ENCODE data around the gene KRT79. TPM values are rescaled to one million over a fixed set of nuclear protein-coding genes. Genes with fewer than 3 reads are reported as not detected.
"Not testable (repeated sequence)": the region's sequence is repeated elsewhere in the genome, so short reads cannot be mapped to it uniquely, and the experiment has no call there.

KRT79 gene
- total RNA-seq: not detected

- ATAC-seq: no peak
- no peak within 1 kb of the TSS for H3K4me3 Mint-ChIP-seq
- no peaks in the 10 kb centered on the region for H3K36me3 Mint-ChIP-seq (ENCODE audit: low read depth)
- H3K4me1 Mint-ChIP-seq (ENCODE audit: low read depth): peaks cover 41% of the 10 kb centered on the region
- no peak for DNase-seq
- no peaks in the 10 kb centered on the region for H3K9me3 Mint-ChIP-seq (ENCODE audit: insufficient read depth)
- H3K27ac Mint-ChIP-seq: peak within 1 kb of the TSS; percentile 88
- H3K27me3 Mint-ChIP-seq (ENCODE audit: low read depth): no peaks in the 10 kb centered on the region
- ChIA-PET POLR2A (interaction anchor here (0.6 kb wide), 1 partner anchor 107 kb away, joined by 3 read pairs; no protein-coding TSS in a partner anchor), CTCF (interaction anchor here (1.0 to 1.2 kb wide), 2 partner anchors 14 to 40 kb away, joined by 3 read pairs; no protein-coding TSS in a partner anchor)
Measured at GRCh38 chr12:52833922-52834726, at the start of gene KRT79. Gene KRT79 (minus strand): TSS chr12:52834311. CDS start chr12:52834260, 51 bp downstream.

- H3K36me3 Mint-ChIP-seq (ENCODE audit: low read depth); H3K4me3 Mint-ChIP-seq; DNase-seq; H3K9me3 Mint-ChIP-seq (ENCODE audit: insufficient read depth); H3K27ac Mint-ChIP-seq; ATAC-seq; H3K4me1 Mint-ChIP-seq (ENCODE audit: low read depth): not testable (repeated sequence)
- CTCF ChIA-PET: interaction anchor here (0.6 to 21.6 kb wide), 51 partner anchors 9 to 570 kb away, joined by 3 to 736 read pairs (median 5); partner anchors contain the start of genes EIF4B, KRT1, KRT74 and KRT85
- H3K27me3 Mint-ChIP-seq (ENCODE audit: low read depth): peaks cover 11% of the 10 kb centered on the region
- POLR2A ChIA-PET: interaction anchor here (0.7 to 1.5 kb wide), 2 partner anchors 100 to 501 kb away, joined by 3 to 6 read pairs; no protein-coding TSS in a partner anchor
Measured at GRCh38 chr12:52880499-52880898, 46.4 kb upstream of the KRT79 start.

DNA sequence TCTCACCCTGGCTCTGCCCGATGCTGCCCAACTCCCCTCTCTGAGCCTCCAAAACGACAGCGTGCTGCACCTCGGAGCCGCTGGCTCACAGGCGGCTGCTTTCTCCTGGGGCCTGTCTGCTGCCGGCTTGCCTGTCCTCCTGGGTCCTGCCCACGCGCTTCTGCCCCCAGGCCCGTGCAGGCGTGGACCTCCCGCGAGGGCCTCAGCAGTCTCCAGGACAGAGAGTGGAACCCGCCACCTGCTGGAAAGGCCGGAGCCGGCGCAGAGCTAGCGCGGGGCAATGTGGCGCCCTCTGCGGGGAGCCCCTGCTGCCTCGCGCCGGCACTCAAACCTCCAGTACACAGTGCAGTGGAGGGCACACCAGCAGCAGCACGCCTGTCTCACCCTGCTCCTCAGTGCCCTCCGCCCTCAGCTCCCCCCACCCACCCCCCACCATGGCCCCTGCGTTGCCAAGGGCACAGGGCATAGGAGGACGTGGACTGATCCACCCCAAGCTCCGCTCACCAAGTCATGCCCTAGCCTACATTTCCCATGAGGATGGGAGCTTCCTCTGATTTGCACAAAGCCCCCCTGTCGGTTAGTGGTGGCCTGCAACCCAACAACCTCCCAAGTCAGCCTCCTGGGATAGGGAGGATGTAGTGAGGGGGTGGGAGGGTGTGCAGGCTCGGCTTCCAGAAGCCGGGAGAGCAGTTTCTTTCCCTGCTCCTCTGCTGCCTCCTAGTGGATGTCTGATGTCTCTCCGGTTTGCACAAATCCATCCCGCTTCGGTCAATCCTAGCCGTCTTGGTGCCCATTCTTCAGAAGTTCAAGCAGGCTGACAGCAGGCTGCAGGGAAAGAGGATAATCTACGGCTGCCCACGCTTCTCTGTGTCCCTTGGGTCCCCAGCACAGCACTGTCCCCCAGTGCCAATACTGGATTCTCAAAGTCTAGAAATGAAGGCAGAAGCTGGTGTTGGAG is 45.6 kb upstream of the KRT79 start:
- Mint-ChIP-seq H3K36me3 (ENCODE audit: low read depth) (no peaks in the 10 kb centered on the region), H3K4me3 (peak overlapping the region; percentile 49), H3K27ac (no peak overlapping the region), H3K4me1 (ENCODE audit: low read depth) (peaks cover 13% of the 10 kb centered on the region), H3K27me3 (ENCODE audit: low read depth) (peaks cover 11% of the 10 kb centered on the region), H3K9me3 (ENCODE audit: insufficient read depth) (no peaks in the 10 kb centered on the region)
- ChIA-PET CTCF (interaction anchor here (0.5 to 21.6 kb wide), 87 partner anchors 9 to 726 kb away, joined by 3 to 736 read pairs (median 4); partner anchors contain the start of genes EIF4B, KRT1, KRT74 and KRT8), POLR2A (interaction anchor here (0.7 to 1.5 kb wide), 2 partner anchors 101 to 500 kb away, joined by 3 to 6 read pairs; no protein-coding TSS in a partner anchor)
- peak; percentile 97 for ATAC-seq
- DNase-seq: peak; percentile 84

DNA sequence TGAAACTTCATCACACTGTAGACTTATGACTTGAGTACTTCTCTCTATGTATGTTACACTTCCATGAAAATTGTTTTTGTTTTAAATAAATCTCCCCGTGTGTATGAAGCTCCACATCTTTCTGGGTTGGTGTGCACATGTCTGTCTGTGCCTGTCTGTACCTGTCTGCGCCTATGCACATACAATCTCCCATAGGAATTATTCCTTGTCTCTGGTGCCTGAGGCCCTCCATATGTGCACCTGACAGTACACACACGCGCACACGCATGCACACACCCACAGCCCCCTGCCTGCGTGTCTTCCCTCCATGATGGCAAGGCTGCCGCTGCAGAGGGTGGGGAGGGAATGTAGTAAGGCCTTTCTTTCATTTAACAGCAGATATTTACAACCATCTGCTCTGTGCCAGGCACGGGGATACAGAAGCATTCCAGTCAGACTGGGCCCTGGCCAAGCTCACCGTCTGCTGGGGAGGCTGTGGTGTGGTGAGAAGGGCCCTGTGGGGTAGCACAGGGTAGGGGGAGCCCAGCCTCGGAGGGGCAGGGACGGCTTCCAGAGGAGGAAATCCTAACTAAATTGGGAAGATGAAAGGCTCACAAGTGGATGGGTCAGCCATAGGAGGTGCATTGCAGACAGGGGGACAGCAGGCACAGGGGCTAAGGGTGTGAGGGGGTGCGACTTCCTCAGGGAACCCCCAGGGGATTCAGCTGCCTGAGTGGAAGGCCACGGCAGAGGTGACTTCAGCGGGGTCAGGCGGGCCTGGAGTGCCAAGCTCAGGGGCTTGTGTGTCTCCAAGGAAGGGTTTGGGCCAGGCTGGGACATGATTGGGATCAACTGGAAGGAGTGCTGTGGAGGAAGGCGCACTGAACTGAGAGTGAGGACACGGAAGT is 44.6 kb upstream of the KRT79 start:
- H3K4me1 Mint-ChIP-seq (ENCODE audit: low read depth): peaks cover 20% of the 10 kb centered on the region
- H3K36me3 Mint-ChIP-seq (ENCODE audit: low read depth): no peaks in the 10 kb centered on the region
- ChIA-PET POLR2A (interaction anchor here (0.6 kb wide), 1 partner anchor 434 kb away, joined by 3 read pairs; no protein-coding TSS in a partner anchor), CTCF (interaction anchor here (0.7 to 21.6 kb wide), 42 partner anchors 8 to 721 kb away, joined by 3 to 736 read pairs (median 5); partner anchors contain the start of genes EIF4B, KRT1, KRT74 and KRT8)
- no peak overlapping the region for H3K4me3 Mint-ChIP-seq
- H3K9me3 Mint-ChIP-seq (ENCODE audit: insufficient read depth): no peaks in the 10 kb centered on the region
- no peak overlapping the region for H3K27ac Mint-ChIP-seq
- ATAC-seq (no peak), DNase-seq (no peak)
- H3K27me3 Mint-ChIP-seq (ENCODE audit: low read depth): peaks cover 11% of the 10 kb centered on the region

- Mint-ChIP-seq H3K4me1 (ENCODE audit: low read depth) (peaks cover 27% of the 10 kb centered on the region), H3K4me3 (no peak overlapping the region), H3K27ac (no peak overlapping the region), H3K27me3 (ENCODE audit: low read depth) (peaks cover 16% of the 10 kb centered on the region), H3K9me3 (ENCODE audit: insufficient read depth) (no peaks in the 10 kb centered on the region), H3K36me3 (ENCODE audit: low read depth) (no peaks in the 10 kb centered on the region)
- no peak for DNase-seq
- ChIA-PET CTCF (interaction anchor here (0.8 to 21.6 kb wide), 5 partner anchors 8 to 598 kb away, joined by 3 to 736 read pairs (median 34); partner anchors contain the start of gene KRT74), POLR2A (no interaction called here)
- no peak for ATAC-seq
Measured at GRCh38 chr12:52877242-52877641, 43.1 kb upstream of the KRT79 start.

GRCh38 chr12:52876372-52876771 is 42.3 kb upstream of the KRT79 start:
- ChIA-PET POLR2A (no interaction called here), CTCF (interaction anchor here (0.8 to 21.6 kb wide), 4 partner anchors 9 to 504 kb away, joined by 3 to 736 read pairs (median 20); partner anchors contain the start of gene KRT74)
- Mint-ChIP-seq H3K27me3 (ENCODE audit: low read depth) (peaks cover 15% of the 10 kb centered on the region), H3K4me3 (no peak overlapping the region), H3K9me3 (ENCODE audit: insufficient read depth) (no peaks in the 10 kb centered on the region), H3K27ac (no peak overlapping the region), H3K36me3 (ENCODE audit: low read depth) (no peaks in the 10 kb centered on the region), H3K4me1 (ENCODE audit: low read depth) (peaks cover 27% of the 10 kb centered on the region)
- ATAC-seq (no peak), DNase-seq (no peak)

GRCh38 chr12:52874573-52875435 is 40.7 kb upstream of the KRT79 start:
- DNase-seq (no peak), ATAC-seq (no peak)
- Mint-ChIP-seq H3K9me3 (ENCODE audit: insufficient read depth) (no peaks in the 10 kb centered on the region), H3K27me3 (ENCODE audit: low read depth) (peaks cover 9% of the 10 kb centered on the region), H3K27ac (peak overlapping the region; percentile 79), H3K4me3 (peak overlapping the region; percentile 69), H3K36me3 (ENCODE audit: low read depth) (no peaks in the 10 kb centered on the region), H3K4me1 (ENCODE audit: low read depth) (peaks cover 27% of the 10 kb centered on the region)
- ChIA-PET POLR2A (interaction anchor here (0.6 to 1.4 kb wide), 2 partner anchors 224 to 289 kb away, joined by 3 read pairs; no protein-coding TSS in a partner anchor), CTCF (interaction anchor here (1.4 to 21.6 kb wide), 7 partner anchors 10 to 717 kb away, joined by 3 to 736 read pairs (median 10); partner anchors contain the start of gene KRT74)

GRCh38 chr12:52873832-52874572 is 39.9 kb upstream of the KRT79 start:
- ChIA-PET POLR2A (interaction anchor here (0.6 to 1.4 kb wide), 2 partner anchors 225 to 288 kb away, joined by 3 read pairs; no protein-coding TSS in a partner anchor), CTCF (interaction anchor here (0.6 to 21.6 kb wide), 13 partner anchors 11 to 717 kb away, joined by 3 to 736 read pairs (median 4); partner anchors contain the start of genes KRT74 and KRT79)
- H3K27ac Mint-ChIP-seq: peak overlapping the region; percentile 79
- peak overlapping the region; percentile 69 for H3K4me3 Mint-ChIP-seq
- H3K36me3 Mint-ChIP-seq (ENCODE audit: low read depth): no peaks in the 10 kb centered on the region
- H3K9me3 Mint-ChIP-seq (ENCODE audit: insufficient read depth): no peaks in the 10 kb centered on the region
- ATAC-seq: peak; percentile 88
- peaks cover 9% of the 10 kb centered on the region for H3K27me3 Mint-ChIP-seq (ENCODE audit: low read depth)
- peak; percentile 61 for DNase-seq
- H3K4me1 Mint-ChIP-seq (ENCODE audit: low read depth): peaks cover 23% of the 10 kb centered on the region

- H3K27ac Mint-ChIP-seq: peak overlapping the region; percentile 77
- H3K9me3 Mint-ChIP-seq (ENCODE audit: insufficient read depth): no peaks in the 10 kb centered on the region
- no peaks in the 10 kb centered on the region for H3K36me3 Mint-ChIP-seq (ENCODE audit: low read depth)
- H3K27me3 Mint-ChIP-seq (ENCODE audit: low read depth): peaks cover 9% of the 10 kb centered on the region
- peak overlapping the region; percentile 60 for H3K4me3 Mint-ChIP-seq
- ATAC-seq (no peak), DNase-seq (no peak)
- ChIA-PET CTCF (interaction anchor here (0.6 to 21.6 kb wide), 14 partner anchors 12 to 716 kb away, joined by 3 to 736 read pairs (median 4); partner anchors contain the start of genes KRT74 and KRT79), POLR2A (interaction anchor here (0.6 to 1.4 kb wide), 2 partner anchors 288 to 502 kb away, joined by 3 to 4 read pairs; no protein-coding TSS in a partner anchor)
- H3K4me1 Mint-ChIP-seq (ENCODE audit: low read depth): peaks cover 23% of the 10 kb centered on the region
Measured at GRCh38 chr12:52873513-52873831, 39.4 kb upstream of the KRT79 start.

Data from activated CD8-positive, alpha-beta T cell treated with anti-CD3 and anti-CD28 coated beads, Interleukin-2, amount 10 ng/mL, durations not matched to agents 7 days and 5 days (primary cell).